Liver (tissue), 9 donors: Measurements from ENCODE around the gene MYO1B. TPM values are rescaled to one million over a fixed set of nuclear protein-coding genes. Genes with fewer than 3 reads are reported as not detected.

ENCODE experiments used
- DNase-seq: peaks from one replicate; pipeline ENCODE4 v3.0.0-alpha.2; 2017; ENCODE audit warnings: low spot score
- H3K27ac ChIP-seq, 2 donors: one replicate each; pipeline ENCODE4 v1.7.0; 2013; ENCODE audit warnings: inconsistent platforms in 2 of 2, low read length in 2 of 2, control low read depth in 1 of 2, low read depth in 1 of 2, mild to moderate bottlenecking in 1 of 2
- H3K27me3 ChIP-seq, 4 donors: one replicate each; pipeline versions ENCODE4 v1.6.1 to v1.7.0; 2013; ENCODE audit warnings: low read length in 3 of 4, inconsistent platforms in 1 of 4, mild to moderate bottlenecking in 1 of 4, moderate library complexity in 1 of 4; ENCODE audit not compliant: control insufficient read depth in 4 of 4, insufficient read depth in 4 of 4
- H3K36me3 ChIP-seq, 4 donors: one replicate each; pipeline versions ENCODE4 v1.6.1 to v1.7.0; 2013; ENCODE audit warnings: low read length in 3 of 4, mild to moderate bottlenecking in 3 of 4, low read depth in 1 of 4, moderate library complexity in 1 of 4; ENCODE audit not compliant: control insufficient read depth in 4 of 4, insufficient read depth in 3 of 4
- H3K4me1 ChIP-seq, 4 donors: one replicate each; pipeline versions ENCODE4 v1.6.1 to v1.7.0; 2013; ENCODE audit warnings: low read length in 3 of 4, mild to moderate bottlenecking in 3 of 4, moderate library complexity in 1 of 4; ENCODE audit not compliant: control insufficient read depth in 4 of 4, insufficient read depth in 4 of 4
- H3K4me3 ChIP-seq, 3 donors: one replicate each; pipeline versions ENCODE4 v1.6.1 to v1.7.0; 2013; ENCODE audit warnings: low read length in 3 of 3, control low read depth in 1 of 3, low read depth in 1 of 3, mild to moderate bottlenecking in 1 of 3
- H3K9ac ChIP-seq, 2 donors: one replicate each; pipeline ENCODE4 v1.7.0; 2013; ENCODE audit warnings: low read length in 2 of 2, mild to moderate bottlenecking in 2 of 2, moderate library complexity in 2 of 2, control low read depth in 1 of 2, low read depth in 1 of 2
- H3K9me3 ChIP-seq, 4 donors: one replicate each; pipeline versions ENCODE4 v1.6.1 to v1.7.0; 2013; ENCODE audit warnings: low read length in 3 of 4; ENCODE audit not compliant: control insufficient read depth in 4 of 4
- EGR1 ChIP-seq, 2 donors: IDR thresholded peaks; 2 replicates each; pipeline ENCODE4 v1.6.1; 2016 to 2018; ENCODE audit warnings: antibody characterized with exemption in 2 of 2, low read depth in 2 of 2
- FOXA1 ChIP-seq: IDR thresholded peaks from 2 replicates; pipeline ENCODE4 v1.6.1; 2016; ENCODE audit warnings: antibody characterized with exemption
- FOXA2 ChIP-seq: IDR thresholded peaks from 2 replicates; pipeline ENCODE4 v1.6.1; 2016; ENCODE audit warnings: antibody characterized with exemption
- GABPA ChIP-seq, 2 donors: IDR thresholded peaks in 1 of 2; conservative IDR thresholded peaks in 1 of 2; 2 replicates each; pipeline ENCODE4 v1.6.1; 2016; ENCODE audit warnings: antibody characterized with exemption in 2 of 2, mild to moderate bottlenecking in 1 of 2, moderate library complexity in 1 of 2
- HNF4A ChIP-seq, 2 donors: conservative IDR thresholded peaks; 2 replicates each; pipeline ENCODE4 v1.6.1; 2016; ENCODE audit warnings: antibody characterized with exemption in 2 of 2, mild to moderate bottlenecking in 2 of 2
- HNF4G ChIP-seq: IDR thresholded peaks from 2 replicates; pipeline ENCODE4 v1.6.1; 2016; ENCODE audit warnings: antibody characterized with exemption
- JUND ChIP-seq, 2 donors: IDR thresholded peaks; 2 replicates each; pipeline ENCODE4 v1.6.1; 2016; ENCODE audit warnings: antibody characterized with exemption in 2 of 2
- NR2F2 ChIP-seq: IDR thresholded peaks from 2 replicates; pipeline ENCODE4 v1.6.1; 2016; ENCODE audit warnings: antibody characterized with exemption
- RAD21 ChIP-seq, 2 donors: IDR thresholded peaks; 2 replicates each; pipeline ENCODE4 v1.6.1; 2016; ENCODE audit warnings: antibody characterized with exemption in 2 of 2, mild to moderate bottlenecking in 2 of 2
- RXRA ChIP-seq, 2 donors: IDR thresholded peaks; 2 replicates each; pipeline ENCODE4 v1.6.1; 2017 to 2018; ENCODE audit warnings: antibody characterized with exemption in 2 of 2, mild to moderate bottlenecking in 1 of 2
- SP1 ChIP-seq: IDR thresholded peaks from 2 replicates; pipeline ENCODE4 v1.6.1; 2018; ENCODE audit warnings: antibody characterized with exemption, mild to moderate bottlenecking
- TAF1 ChIP-seq: conservative IDR thresholded peaks from 2 replicates; pipeline ENCODE4 v1.6.1; 2016; ENCODE audit warnings: antibody characterized with exemption, mild to moderate bottlenecking
- YY1 ChIP-seq: IDR thresholded peaks from 2 replicates; pipeline ENCODE4 v1.6.1; 2016; ENCODE audit warnings: antibody characterized with exemption, mild to moderate bottlenecking
- WGBS: extraction: QIAGEN DNeasy Blood & Tissue Kit; methylation state at CpG from one replicate; pipeline ENCODE4 v1.1.7; 2013; 5-methylcytosine and 5-hydroxymethylcytosine counted together
- polyA plus RNA-seq, 2 donors: library from polyadenylated mRNA; stranded (reverse) in 1 of 2; unstranded in 1 of 2; fragments of 200-250 nt in 1 of 2; fragments of >200 nt in 1 of 2; fragmentation: Nextera tagmentation in 1 of 2; extraction: Ambion mirVana in 1 of 2; gene quantifications; one replicate each; pipeline versions ENCODE4 v1.2.1 to v1.2.3, GENCODE V29; 2013 to 2015
- total RNA-seq, 2 donors: library from RNA; depleted of rRNA; stranded (reverse); fragments of >200 nt; gene quantifications; one replicate each; pipeline ENCODE4 v1.2.3, GENCODE V29; 2014
- TF ChIP-seq, protein P1 (sequence below): IDR thresholded peaks from 2 replicates; pipeline ENCODE4 v1.6.1; 2016; ENCODE audit warnings: antibody characterized with exemption
- TF ChIP-seq, protein P2 (sequence below): fragments of 150-350 bp; IDR thresholded peaks from 2 replicates; pipeline ENCODE4 v1.5.1; 2017; ENCODE audit warnings: improper control_type of control experiment, low read depth, low read length; ENCODE audit not compliant: missing input control
- TF ChIP-seq, protein P3 (sequence below): IDR thresholded peaks from 2 replicates; pipeline ENCODE4 v1.6.1; 2016; ENCODE audit warnings: antibody characterized with exemption, mild to moderate bottlenecking
- TF ChIP-seq, protein P4 (sequence below): IDR thresholded peaks from 2 replicates; pipeline ENCODE4 v1.6.1; 2016; ENCODE audit warnings: antibody characterized with exemption
- TF ChIP-seq, protein P5 (sequence below): IDR thresholded peaks from 2 replicates; pipeline ENCODE4 v1.6.1; 2016; ENCODE audit warnings: antibody characterized with exemption
- donor health status: healthy.
- donor health status: healthy.
- donor health status: healthy.
- donor health status: healthy.
- donor health status: healthy.

Gene MYO1B
- total and polyA plus RNA-seq, 4 donors, result 66.5 to 434 (median 117) TPM

DNA sequence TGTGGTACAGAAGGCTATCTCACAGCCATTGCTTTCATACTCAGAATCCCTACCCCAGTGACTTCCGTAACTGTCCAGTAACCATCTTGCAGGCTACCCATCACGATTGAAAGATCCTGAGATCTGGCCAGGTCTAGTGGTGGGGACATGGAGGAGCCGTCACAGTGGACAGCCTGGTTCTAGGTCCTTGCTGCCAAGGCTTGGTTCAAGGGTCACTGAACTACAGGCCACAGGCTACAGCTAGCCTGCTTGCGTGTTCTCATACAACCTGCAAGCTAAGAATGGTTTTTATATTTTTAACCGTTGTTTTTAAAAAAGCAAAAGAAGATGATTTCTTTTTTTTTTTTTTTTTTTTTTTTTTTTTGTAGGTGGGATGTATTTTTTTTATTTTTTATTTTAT is 151.6 kb downstream of the MYO1B start (continued):
- peak; percentile 41 to 58 for TF ChIP-seq RAD21 (IDR thresholded peaks at IDR 0.05)
- no peak for TF ChIP-seq GABPA (IDR thresholded peaks at IDR 0.05 in 1 of 2, conservative IDR thresholded peaks at IDR 0.05 in 1 of 2)
- TF ChIP-seq TAF1, result no peak
- no peak for TF ChIP-seq YY1
- peak; percentile 97 to 99 for TF ChIP-seq RXRA (IDR thresholded peaks at IDR 0.05)
- TF ChIP-seq HNF4A (conservative IDR thresholded peaks at IDR 0.05), result peak; percentile 71

DNA sequence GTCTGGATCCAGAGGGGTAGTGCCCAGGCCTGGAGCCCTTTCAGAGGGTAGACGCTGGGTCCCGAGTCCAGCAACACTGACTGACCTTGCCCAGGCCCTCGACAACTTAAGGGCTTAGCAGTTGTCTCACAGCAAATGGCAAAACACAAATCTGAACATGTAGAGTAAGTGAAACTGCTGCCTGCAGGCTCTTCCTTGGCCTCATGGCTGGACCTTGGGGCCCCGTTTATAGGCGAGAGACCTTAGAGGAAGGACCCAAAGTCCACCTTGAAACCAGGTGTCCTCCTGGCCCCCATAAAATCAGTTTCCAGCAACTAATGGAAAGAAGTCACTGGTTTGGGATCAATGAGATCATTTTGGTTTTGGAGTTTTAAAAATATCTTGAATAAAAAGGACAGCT is 154.4 kb downstream of the MYO1B start:
- no peak for DNase-seq
- 90% methylated on average over 5 of the region's 5 CpGs for WGBS
- Histone ChIP-seq H3K9ac (no peak overlapping the region), H3K27me3 (no peaks in the 10 kb centered on the region), H3K27ac (no peak overlapping the region), H3K36me3 (peaks cover 2 to 63% (median 53%) of the 10 kb centered on the region in 4 donors), H3K4me1 (peaks cover 2 to 7% (median 2%) of the 10 kb centered on the region in 4 donors), H3K9me3 (no peaks in the 10 kb centered on the region), H3K4me3 (no peak overlapping the region)
- TF ChIP-seq, protein P1, sequence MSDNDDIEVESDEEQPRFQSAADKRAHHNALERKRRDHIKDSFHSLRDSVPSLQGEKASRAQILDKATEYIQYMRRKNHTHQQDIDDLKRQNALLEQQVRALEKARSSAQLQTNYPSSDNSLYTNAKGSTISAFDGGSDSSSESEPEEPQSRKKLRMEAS, result no peak
- TF ChIP-seq, protein P2, sequence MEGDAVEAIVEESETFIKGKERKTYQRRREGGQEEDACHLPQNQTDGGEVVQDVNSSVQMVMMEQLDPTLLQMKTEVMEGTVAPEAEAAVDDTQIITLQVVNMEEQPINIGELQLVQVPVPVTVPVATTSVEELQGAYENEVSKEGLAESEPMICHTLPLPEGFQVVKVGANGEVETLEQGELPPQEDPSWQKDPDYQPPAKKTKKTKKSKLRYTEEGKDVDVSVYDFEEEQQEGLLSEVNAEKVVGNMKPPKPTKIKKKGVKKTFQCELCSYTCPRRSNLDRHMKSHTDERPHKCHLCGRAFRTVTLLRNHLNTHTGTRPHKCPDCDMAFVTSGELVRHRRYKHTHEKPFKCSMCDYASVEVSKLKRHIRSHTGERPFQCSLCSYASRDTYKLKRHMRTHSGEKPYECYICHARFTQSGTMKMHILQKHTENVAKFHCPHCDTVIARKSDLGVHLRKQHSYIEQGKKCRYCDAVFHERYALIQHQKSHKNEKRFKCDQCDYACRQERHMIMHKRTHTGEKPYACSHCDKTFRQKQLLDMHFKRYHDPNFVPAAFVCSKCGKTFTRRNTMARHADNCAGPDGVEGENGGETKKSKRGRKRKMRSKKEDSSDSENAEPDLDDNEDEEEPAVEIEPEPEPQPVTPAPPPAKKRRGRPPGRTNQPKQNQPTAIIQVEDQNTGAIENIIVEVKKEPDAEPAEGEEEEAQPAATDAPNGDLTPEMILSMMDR, result no peak
- TF ChIP-seq, protein P3, sequence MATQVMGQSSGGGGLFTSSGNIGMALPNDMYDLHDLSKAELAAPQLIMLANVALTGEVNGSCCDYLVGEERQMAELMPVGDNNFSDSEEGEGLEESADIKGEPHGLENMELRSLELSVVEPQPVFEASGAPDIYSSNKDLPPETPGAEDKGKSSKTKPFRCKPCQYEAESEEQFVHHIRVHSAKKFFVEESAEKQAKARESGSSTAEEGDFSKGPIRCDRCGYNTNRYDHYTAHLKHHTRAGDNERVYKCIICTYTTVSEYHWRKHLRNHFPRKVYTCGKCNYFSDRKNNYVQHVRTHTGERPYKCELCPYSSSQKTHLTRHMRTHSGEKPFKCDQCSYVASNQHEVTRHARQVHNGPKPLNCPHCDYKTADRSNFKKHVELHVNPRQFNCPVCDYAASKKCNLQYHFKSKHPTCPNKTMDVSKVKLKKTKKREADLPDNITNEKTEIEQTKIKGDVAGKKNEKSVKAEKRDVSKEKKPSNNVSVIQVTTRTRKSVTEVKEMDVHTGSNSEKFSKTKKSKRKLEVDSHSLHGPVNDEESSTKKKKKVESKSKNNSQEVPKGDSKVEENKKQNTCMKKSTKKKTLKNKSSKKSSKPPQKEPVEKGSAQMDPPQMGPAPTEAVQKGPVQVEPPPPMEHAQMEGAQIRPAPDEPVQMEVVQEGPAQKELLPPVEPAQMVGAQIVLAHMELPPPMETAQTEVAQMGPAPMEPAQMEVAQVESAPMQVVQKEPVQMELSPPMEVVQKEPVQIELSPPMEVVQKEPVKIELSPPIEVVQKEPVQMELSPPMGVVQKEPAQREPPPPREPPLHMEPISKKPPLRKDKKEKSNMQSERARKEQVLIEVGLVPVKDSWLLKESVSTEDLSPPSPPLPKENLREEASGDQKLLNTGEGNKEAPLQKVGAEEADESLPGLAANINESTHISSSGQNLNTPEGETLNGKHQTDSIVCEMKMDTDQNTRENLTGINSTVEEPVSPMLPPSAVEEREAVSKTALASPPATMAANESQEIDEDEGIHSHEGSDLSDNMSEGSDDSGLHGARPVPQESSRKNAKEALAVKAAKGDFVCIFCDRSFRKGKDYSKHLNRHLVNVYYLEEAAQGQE, result no peak
- TF ChIP-seq FOXA1, result no peak
- no peak for TF ChIP-seq NR2F2
- no peak for TF ChIP-seq SP1
- TF ChIP-seq JUND (IDR thresholded peaks at IDR 0.05), result no peak
- no peak for TF ChIP-seq HNF4A (conservative IDR thresholded peaks at IDR 0.05)
- no peak for TF ChIP-seq EGR1 (IDR thresholded peaks at IDR 0.05; ENCODE audit: low read depth in 2 of 2)
- no peak for TF ChIP-seq GABPA (IDR thresholded peaks at IDR 0.05 in 1 of 2, conservative IDR thresholded peaks at IDR 0.05 in 1 of 2)
- no peak for TF ChIP-seq FOXA2
- TF ChIP-seq, protein P4, sequence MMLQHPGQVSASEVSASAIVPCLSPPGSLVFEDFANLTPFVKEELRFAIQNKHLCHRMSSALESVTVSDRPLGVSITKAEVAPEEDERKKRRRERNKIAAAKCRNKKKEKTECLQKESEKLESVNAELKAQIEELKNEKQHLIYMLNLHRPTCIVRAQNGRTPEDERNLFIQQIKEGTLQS, result no peak
- TF ChIP-seq RAD21 (IDR thresholded peaks at IDR 0.05), result no peak
- TF ChIP-seq, protein P5, sequence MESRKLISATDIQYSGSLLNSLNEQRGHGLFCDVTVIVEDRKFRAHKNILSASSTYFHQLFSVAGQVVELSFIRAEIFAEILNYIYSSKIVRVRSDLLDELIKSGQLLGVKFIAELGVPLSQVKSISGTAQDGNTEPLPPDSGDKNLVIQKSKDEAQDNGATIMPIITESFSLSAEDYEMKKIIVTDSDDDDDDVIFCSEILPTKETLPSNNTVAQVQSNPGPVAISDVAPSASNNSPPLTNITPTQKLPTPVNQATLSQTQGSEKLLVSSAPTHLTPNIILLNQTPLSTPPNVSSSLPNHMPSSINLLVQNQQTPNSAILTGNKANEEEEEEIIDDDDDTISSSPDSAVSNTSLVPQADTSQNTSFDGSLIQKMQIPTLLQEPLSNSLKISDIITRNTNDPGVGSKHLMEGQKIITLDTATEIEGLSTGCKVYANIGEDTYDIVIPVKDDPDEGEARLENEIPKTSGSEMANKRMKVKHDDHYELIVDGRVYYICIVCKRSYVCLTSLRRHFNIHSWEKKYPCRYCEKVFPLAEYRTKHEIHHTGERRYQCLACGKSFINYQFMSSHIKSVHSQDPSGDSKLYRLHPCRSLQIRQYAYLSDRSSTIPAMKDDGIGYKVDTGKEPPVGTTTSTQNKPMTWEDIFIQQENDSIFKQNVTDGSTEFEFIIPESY, result no peak
- no peak for TF ChIP-seq HNF4G
- no peak for TF ChIP-seq YY1
- TF ChIP-seq TAF1, result no peak
- no peak for TF ChIP-seq RXRA (IDR thresholded peaks at IDR 0.05)
